NB4 (cell line): ENCODE measurements around the gene MXD4.

Source experiments
- DNase-seq: peaks from one replicate; pipeline ENCODE4 v3.0.0; 2010; ENCODE audit warnings: low read depth
- H3K4me3 ChIP-seq: one replicate; pipeline ENCODE4 v1.5.1; 2011; ENCODE audit warnings: mild to moderate bottlenecking, low read depth, low read length, moderate library complexity
- CTCF ChIP-seq: IDR thresholded peaks from one replicate; pipeline ENCODE4 v1.5.1; 2012; ENCODE audit warnings: low read depth, low read length
- MYC ChIP-seq: IDR thresholded peaks from 2 replicates; pipeline ENCODE4 v1.6.1; 2011; ENCODE audit warnings: low read depth, low read length
- POLR2A ChIP-seq: IDR thresholded peaks from 2 replicates; pipeline ENCODE4 v1.6.1; 2011; ENCODE audit warnings: mild to moderate bottlenecking; ENCODE audit not compliant: insufficient read length; ENCODE audit errors: extremely low read depth
- TF ChIP-seq, protein P1 (sequence below): IDR thresholded peaks from 2 replicates; pipeline ENCODE4 v1.6.1; 2011; ENCODE audit warnings: low read depth, low read length

The MXD4 gene

DNA sequence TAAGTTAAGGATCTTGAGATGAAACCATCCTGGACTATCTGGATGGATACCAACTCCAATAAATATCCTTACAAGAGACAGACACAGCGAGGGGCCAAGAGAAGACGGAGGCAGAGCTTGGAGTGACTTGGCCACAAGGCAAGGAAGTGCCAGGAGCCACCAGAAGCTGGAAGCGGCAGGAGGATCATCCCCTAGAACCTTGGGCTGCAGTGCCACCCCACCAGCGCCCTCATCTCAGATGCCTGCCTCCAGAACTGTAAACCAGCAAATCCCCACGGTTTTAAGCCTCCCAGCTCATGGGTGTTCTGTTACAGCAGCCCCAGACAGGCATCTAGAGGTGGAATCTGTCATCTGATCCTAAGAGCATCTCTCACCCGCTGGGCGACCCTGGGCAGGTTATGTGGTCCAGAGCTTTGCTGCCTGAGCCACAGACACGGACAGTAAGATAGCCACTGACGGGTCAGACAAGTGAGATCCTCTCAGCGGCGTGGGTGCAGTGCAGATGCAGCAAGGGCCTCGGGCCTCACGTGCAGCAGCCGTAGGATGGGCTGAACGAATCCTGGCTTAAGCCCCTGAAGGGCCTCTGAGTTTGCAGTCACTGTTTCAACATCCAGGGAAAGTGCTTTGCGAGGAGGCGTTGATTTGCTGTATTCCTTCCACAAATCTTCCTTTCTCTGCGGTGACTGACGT, 25.1 kb upstream of the MXD4 start:
- no peak overlapping the region for H3K4me3 ChIP-seq
- TF ChIP-seq MYC (no peak), CTCF (no peak), POLR2A (no peak)
- TF ChIP-seq, protein P1, sequence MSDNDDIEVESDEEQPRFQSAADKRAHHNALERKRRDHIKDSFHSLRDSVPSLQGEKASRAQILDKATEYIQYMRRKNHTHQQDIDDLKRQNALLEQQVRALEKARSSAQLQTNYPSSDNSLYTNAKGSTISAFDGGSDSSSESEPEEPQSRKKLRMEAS = no peak
- DNase-seq = no peak

GRCh38 chr4:2285613-2286381, 23.9 kb upstream of the MXD4 start:
- H3K4me3 ChIP-seq = no peak overlapping the region
- TF ChIP-seq POLR2A (no peak), MYC (no peak), CTCF (no peak)
- TF ChIP-seq, protein P1 = no peak
- no peak for DNase-seq

DNA sequence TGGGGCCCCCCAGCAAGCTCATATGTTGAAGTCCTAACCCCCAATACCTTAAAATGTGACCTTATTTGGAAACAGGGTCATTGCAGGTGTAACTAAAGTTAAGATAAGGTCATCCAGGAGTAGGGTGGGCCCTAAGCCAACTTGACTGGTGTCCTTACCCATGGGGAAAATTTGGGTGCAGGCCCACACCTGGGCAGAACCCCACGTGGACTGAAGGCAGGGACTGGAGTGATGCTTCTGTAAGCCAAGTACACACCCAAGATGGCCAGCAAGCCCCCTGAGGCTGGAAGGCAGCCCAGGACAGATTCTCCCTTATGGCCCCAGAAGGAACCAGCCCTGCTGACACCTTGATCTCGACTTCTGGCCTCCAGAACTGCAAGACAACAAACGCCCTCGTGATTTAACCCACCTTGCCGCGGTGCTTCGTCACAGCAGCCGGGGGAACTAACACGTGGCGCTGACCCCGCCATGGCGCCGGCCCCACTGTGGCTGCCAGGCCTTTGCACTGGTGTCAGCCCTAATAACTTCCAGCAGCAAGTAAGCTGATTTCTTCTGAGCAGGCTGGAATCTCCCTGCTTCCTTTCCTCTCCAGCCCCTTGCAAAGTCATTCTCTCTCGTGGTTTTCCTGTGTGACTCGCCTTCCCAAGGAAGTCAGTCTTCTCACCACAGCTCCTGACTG, 23.2 kb upstream of the MXD4 start:
- DNase-seq = peak; percentile 75
- H3K4me3 ChIP-seq = no peak overlapping the region
- TF ChIP-seq POLR2A = no peak
- TF ChIP-seq, protein P1 = no peak
- no peak for TF ChIP-seq CTCF
- no peak for TF ChIP-seq MYC

GRCh38 chr4:2284161-2284933, 22.4 kb upstream of the MXD4 start:
- H3K4me3 ChIP-seq = no peak overlapping the region
- DNase-seq = no peak
- TF ChIP-seq CTCF = no peak
- TF ChIP-seq POLR2A = no peak

- H3K4me3 ChIP-seq = no peak overlapping the region
- no peak for DNase-seq
- TF ChIP-seq, protein P1 = no peak
- TF ChIP-seq CTCF (no peak), POLR2A (no peak), MYC (no peak)
These were observed 21.3 kb upstream of the MXD4 start for GRCh38 chr4:2283199-2283711.
